Adipose tissue (tissue), 3 donors: ENCODE data around the gene PDCD1. TPM values are rescaled to one million over a fixed set of nuclear protein-coding genes. Genes with fewer than 3 reads are reported as not detected.
"Not testable (repeated sequence)": the region's sequence is repeated elsewhere in the genome, so short reads cannot be mapped to it uniquely, and the experiment has no call there.

ENCODE experiments used
- H3K27ac ChIP-seq: one replicate; pipeline ENCODE4 v1.5.1; 2013; ENCODE audit warnings: low read depth, low read length
- WGBS, 3 donors: extraction: QIAGEN DNeasy Blood & Tissue Kit; methylation state at CpG; one replicate each; pipeline ENCODE4 v1.1.7; 2013; 5-methylcytosine and 5-hydroxymethylcytosine counted together
- polyA plus RNA-seq, 3 donors: library from polyadenylated mRNA; stranded (reverse); fragments of 200-250 nt; gene quantifications; one replicate each; pipeline ENCODE4 v1.2.3, GENCODE V29; 2013
- donor health status: healthy with polysubstance abuse.
- donor health status: Bipolar disorder and iron deficiency.
- donor health status: healthy.

PDCD1 gene
- polyA plus RNA-seq, 3 donors = 0.07 to 0.73 (median 0.45) TPM

DNA sequence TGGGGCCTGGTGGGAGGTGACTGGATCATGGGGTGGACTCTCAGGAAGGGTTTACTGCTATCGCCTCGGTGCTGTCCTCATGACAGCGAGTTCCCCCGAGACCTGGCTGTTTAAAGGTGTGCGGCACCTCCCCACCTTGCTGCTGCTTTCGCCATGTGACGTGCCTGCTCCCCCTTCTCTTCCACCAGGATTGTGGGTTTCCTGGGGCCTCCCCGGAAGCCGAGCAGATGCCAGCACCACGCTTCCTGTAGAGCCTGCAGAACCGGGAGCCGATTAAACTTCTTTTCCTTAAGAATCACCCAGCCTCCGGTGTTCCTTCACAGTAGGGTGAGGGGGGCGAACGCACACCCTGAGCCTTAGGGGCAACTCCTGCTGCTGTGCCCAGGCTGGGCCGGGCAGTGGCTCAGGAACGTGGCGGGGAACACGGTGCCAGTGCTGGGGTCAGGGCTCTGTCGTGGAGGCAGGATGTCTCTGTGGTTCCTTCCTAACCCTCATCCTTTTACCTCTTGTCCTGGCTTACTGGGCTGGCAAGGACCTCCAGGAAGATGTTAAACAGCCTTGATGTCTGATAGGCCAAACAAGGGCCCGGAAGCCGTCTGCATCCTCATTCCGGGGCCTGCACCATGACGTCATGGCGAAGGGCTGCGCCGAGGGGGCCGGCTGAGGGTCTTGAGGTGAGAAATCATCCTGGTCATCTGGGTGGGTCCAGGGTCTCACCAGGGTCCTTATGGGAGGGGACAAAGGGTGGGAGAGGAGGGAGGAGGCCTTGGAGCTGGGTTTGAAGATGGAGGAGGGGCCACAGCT, 37.0 kb downstream of the PDCD1 start:
- 53 to 72% (median 53%) methylated on average over 28 of the region's 28 CpGs for WGBS, 3 donors
- no peak overlapping the region for H3K27ac ChIP-seq

DNA sequence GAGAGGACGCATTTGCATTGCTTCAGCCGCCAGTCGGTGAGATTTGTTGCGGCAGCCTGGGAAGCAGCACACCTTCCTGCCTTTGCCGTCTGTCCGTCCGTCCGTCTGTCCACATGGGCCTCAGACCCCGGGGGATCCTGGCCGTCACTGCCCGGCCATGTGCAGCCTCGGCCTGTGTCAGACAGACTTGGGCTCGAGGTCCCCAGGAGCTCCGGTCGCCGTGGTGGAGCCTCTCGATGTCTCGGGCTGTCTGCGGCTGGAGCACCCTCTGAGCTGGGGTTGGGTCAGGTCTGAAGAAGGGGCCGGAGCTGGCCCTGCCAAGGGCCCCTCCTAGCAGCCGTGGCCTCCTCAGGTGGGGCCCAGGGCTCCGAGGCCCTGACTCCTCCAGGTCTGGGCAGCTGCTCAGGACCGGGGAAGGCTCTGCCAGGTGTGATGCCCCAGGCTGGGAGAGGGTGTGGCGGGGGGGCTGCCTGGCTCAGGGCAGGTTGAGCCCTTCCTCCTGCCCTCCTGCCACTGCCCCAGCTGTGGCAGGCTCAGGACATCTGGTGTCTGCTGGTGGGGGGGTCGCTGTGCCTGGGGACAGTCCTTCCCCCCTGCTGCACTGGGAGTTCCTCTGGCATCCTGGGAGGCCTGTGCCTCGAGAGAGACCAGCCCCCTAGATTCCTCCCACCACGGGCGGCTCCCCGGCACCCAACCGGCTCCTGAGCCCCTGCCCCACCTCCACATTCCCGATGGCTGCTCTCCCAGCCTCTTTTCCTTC, 37.9 kb downstream of the PDCD1 start:
- H3K27ac ChIP-seq = no peak overlapping the region
- WGBS, 3 donors = 82 to 86% (median 83%) methylated on average over 30 to 31 of the region's 31 CpGs

DNA sequence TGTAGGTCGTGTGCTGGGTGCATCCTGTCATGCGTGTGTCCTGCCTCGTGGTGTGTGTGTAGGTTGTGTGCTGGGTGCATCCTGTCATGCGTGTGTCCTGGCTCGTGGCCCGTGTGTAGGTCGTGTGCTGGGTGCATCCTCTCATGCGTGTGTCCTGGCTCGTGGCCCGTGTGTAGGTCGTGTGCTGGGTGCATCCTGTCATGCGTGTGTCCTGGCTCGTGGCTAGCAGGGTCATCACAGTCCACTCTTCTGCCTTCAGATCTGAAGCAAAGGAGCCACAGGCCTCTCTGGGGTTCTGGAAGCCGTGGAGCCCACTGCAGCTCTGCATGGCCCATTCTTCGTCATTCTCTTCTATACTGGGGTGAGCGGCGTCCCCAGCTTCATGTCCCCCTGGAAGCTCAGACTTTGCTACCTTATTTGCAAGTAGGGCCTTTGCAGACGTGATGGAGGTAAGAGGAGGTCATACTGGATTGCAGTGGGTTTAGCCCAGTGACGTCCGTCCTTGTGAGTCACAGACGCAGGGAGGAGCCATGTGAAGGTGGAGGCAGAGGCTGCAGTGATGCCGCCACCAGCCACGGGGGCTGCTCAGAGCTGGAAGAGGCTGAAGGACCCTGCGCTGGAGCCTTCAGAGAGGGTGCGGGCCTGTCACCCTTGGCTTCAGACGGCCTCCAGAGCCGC, 38.6 kb downstream of the PDCD1 start:
- not testable (repeated sequence) for H3K27ac ChIP-seq
- WGBS, 3 donors = 85 to 86% (median 85%) methylated on average over 27 of the region's 27 CpGs

DNA sequence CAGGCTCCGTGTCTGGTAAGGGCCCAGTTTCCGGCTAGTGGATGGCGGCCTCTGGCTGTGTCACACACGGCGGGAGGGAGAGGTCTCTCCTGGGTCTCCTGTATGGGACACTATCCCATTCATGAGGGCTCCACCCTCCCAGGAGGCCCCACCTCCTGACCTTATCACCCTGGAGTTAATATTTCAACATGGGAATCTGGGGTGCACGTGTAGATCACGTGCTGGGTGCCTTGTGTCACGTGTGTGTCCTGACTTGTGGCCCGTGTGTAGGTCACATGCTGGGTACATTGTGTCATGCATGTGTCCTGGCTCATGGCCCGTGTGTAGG, 39.8 kb downstream of the PDCD1 start:
- no peak overlapping the region for H3K27ac ChIP-seq
- WGBS, 3 donors = 43 to 78% (median 73%) methylated on average over 10 of the region's 10 CpGs

DNA sequence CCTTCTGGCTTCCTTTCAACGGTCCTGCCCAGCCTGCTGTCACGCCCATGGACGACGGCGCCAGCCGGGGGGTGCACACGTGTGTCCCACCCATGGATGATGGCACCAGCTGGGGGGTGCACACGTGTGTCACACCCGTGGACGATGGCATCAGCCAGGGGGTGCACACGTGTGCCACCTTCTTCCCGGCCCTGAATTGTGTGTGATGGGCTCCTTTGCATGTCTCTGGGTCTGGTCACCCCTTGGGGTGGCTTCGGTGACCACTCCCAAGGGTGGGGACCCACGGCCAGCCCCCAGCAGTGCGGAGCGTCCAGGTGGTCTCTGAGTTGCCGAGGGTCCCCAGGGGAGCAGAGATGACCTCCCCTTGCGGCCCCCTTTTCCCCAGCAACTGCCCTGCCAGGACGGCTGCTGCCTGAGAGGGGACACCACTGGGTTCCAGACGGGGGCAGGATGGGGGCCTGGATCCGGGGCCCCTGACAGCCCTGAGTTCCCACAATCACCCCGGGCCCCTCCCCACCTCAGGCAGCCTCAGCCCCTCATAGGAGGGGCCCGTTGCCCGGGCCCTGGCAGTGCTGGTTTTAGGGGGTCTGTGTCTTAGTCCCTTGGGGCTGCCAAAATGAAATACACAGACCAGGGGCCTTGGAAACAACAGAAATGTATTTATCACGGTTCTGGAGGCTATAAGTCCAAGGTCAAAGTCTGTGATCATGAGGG, 40.3 kb downstream of the PDCD1 start:
- 70 to 79% (median 74%) methylated on average over 19 to 25 of the region's 25 CpGs for WGBS, 3 donors
- H3K27ac ChIP-seq = no peak overlapping the region

DNA sequence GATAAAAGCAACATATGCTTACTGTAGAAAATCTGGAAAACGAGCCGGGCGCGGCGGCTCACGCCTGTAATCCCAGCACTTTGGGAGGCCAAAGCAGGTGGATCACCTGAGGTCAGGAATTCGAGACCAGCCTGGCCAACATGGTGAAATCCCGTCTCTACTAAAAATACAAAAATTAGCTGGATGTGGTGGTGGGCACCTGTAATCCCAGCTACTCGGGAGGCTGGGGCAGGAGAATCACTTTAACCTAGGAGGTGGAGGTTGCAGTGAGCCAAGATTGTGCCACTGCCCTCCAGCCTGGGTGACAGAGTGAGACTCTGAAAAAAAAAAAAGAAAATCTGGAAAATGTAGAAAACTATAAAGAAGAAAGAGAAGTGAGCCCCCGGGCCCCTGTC, 40.9 kb downstream of the PDCD1 start:
- WGBS, 3 donors = 72 to 90% (median 77%) methylated on average over 8 to 10 of the region's 10 CpGs
- not testable (repeated sequence) for H3K27ac ChIP-seq

DNA sequence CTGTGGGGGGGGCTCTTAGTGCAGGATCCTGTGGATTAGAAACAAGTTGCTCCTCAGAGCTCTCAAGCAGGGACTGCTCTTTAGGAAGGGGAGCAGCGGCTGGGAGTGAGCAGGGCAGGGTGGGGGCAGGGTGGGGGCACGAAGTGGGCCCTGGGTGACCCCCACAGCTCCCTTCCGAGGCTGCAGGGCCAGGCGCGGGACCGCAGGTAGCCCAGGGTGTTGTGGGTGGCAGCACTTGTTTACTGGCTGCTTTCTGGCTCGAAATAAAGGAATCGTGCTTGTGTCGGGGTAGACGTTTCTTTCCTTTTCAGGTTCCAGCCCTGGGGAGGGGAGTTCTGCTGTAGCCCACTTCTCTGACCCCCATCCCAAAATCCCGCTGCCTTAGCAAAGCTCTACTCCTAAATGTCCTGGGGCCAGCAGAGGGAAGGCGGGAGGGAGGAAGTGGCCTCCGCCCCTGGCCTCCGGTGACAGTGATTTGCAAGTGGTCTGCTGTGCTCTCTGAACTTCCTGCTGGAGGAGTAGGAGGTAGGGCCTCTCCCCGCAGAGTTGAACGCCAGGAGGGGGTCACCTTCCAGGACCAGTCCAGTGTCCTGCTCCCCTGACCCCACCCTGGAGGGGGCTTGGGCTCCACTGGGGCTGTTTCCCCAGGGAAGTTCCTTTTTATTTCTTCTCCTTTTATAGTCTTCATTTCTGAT, 41.4 kb downstream of the PDCD1 start:
- no peak overlapping the region for H3K27ac ChIP-seq
- WGBS, 3 donors = 26 to 58% (median 37%) methylated on average over 15 to 16 of the region's 16 CpGs

DNA sequence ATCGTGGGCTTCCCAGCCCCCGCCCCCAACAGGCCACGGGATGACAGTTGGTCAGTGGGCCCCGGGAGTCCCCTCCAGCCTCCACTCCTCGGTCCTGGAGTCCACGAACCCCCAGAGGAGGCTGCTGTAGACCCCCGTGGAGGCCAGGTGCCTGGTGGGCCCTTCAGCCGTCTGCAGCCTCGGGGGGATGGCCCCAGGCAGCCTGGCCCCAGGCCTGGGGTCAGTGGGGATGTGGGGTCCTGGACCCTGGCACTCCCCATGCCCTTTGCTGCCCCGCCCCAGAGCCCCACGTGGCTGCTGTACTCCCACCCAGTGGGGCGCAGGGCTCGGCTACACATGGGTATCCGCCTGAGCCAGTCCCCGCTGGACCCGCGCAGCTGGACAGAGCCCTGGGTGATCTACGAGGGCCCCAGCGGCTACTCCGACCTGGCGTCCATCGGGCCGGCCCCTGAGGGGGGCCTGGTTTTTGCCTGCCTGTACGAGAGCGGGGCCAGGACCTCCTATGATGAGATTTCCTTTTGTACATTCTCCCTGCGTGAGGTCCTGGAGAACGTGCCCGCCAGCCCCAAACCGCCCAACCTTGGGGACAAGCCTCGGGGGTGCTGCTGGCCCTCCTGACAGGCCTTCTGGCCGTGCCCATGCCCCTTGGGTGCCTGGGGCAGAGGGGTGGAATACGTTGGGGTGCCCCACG, 42.1 kb downstream of the PDCD1 start:
- 67 to 77% (median 74%) methylated on average over 29 to 33 of the region's 33 CpGs for WGBS, 3 donors
- no peak overlapping the region for H3K27ac ChIP-seq

DNA sequence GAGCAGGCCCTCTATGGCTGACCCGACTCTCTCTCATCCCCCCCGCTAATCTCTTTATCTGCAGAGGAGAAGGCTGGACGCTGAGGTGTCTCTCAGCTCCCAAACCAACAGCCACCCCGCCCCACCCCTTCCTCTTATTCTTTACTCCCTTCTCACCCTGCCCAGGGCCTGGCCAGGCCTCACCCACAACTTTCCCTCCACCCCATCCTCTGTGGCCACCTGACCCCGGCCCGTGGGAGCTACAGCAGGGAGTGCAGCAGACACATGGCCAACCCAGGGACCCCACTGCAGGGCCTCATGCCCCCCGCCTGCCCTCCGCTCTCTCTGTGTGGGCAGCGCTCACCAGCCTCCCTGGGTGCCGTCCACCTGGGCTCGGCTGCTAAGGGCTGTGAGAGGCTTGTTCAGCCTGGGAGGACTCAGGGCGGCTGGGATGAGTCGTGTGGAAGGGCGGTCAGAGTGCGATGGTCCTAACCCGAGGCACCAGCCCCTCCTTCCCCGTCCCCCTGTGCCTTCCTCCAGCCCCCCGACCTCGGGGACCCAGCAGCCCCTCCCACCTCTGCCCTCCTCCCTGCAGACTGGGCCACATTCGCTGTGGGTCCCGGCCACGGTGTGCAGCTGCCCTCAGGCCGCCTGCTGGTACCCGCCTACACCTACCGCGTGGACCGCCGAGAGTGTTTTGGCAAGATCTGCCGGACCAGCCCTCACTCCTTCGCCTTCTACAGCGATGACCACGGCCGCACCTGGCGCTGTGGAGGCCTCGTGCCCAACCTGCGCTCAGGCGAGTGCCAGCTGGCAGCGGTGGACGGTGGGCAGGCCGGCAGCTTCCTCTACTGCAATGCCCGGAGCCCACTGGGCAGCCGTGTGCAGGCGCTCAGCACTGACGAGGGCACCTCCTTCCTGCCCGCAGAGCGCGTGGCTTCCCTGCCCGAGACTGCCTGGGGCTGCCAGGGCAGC, 42.9 kb downstream of the PDCD1 start:
- no peak overlapping the region for H3K27ac ChIP-seq
- 74 to 84% (median 82%) methylated on average over 44 to 48 of the region's 48 CpGs for WGBS, 3 donors

DNA sequence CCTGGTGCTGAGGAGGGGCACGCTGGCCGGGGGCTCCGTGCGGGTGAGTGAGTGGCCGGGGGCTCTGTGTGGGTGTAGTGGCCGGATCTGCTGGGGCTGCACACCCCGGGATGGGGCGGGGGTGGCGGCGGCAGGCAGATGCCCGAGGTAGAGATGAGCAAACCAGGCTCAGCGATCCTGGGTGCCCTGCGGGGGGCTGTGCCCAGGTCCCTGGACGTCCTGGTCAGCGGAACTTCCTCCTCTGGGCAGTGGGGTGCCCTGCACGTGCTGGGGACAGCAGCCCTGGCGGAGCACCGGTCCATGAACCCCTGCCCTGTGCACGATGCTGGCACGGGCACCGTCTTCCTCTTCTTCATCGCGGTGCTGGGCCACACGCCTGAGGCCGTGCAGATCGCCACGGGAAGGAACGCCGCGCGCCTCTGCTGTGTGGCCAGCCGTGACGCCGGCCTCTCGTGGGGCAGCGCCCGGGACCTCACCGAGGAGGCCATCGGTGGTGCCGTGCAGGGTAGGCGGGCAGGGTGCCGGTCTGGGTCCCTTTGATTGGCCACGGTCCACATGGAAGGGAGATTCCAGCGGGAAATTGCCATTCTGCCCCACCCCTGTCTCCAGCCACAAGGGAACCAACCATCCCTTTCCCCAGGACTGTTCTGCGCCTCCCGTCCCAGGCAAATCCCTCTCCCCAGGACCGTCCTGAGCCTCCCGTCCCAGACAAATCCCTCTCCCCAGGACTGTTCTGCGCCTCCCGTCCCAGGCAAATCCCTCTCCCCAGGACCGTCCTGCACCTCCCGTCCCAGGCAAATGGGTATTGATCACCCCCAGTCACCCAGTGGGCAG, 43.8 kb downstream of the PDCD1 start:
- H3K27ac ChIP-seq = no peak overlapping the region
- 73 to 91% (median 89%) methylated on average over 47 to 52 of the region's 52 CpGs for WGBS, 3 donors

DNA sequence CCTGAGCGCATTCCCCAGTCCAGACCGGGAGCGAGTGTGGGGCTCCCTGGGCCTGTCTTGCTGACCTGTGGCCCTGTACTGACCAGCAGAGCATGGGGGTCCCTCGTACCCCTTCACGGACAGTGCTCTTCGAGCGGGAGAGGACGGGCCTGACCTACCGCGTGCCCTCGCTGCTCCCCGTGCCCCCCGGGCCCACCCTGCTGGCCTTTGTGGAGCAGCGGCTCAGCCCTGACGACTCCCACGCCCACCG, 44.4 kb downstream of the PDCD1 start:
- H3K27ac ChIP-seq = no peak overlapping the region
- 85 to 91% (median 91%) methylated on average over 16 to 17 of the region's 17 CpGs for WGBS, 3 donors

DNA sequence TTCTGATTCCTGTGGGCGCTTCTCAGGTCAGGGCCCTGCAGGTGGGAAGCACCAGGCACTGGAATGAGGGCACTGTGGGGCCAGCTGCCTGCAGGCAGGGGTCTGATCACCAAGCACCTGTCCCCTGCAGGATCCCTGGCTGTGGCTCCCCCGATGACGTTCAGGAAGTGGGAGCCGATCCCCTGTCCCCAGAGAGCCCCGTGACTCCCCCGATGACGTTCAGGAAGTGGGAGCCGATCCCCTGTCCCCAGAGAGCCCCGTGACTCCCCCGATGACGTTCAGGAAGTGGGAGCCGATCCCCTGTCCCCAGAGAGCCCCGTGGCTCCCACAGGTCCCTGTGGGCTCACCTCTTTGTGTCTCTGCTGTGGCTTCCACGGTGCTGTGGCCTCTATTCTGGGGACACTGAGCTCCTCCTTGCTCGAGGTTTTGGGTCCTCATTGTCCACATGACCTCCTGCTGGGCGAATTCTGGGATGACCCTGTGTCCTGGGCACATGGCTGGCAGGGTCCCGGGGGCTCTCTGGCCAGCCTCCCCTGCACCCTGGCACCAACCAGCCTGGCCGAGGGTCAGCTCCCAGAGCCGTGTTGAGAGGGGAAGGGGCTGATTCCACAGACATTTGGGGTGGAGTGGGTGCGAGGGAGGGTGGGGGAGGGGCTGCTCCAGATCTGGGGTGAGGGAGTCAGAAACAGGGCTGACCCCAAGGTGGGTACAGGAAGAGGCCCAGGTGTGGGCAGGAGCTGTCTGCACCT, 44.9 kb downstream of the PDCD1 start:
- 46 to 54% (median 52%) methylated on average over 19 to 20 of the region's 20 CpGs for WGBS, 3 donors
- no peak overlapping the region for H3K27ac ChIP-seq

DNA sequence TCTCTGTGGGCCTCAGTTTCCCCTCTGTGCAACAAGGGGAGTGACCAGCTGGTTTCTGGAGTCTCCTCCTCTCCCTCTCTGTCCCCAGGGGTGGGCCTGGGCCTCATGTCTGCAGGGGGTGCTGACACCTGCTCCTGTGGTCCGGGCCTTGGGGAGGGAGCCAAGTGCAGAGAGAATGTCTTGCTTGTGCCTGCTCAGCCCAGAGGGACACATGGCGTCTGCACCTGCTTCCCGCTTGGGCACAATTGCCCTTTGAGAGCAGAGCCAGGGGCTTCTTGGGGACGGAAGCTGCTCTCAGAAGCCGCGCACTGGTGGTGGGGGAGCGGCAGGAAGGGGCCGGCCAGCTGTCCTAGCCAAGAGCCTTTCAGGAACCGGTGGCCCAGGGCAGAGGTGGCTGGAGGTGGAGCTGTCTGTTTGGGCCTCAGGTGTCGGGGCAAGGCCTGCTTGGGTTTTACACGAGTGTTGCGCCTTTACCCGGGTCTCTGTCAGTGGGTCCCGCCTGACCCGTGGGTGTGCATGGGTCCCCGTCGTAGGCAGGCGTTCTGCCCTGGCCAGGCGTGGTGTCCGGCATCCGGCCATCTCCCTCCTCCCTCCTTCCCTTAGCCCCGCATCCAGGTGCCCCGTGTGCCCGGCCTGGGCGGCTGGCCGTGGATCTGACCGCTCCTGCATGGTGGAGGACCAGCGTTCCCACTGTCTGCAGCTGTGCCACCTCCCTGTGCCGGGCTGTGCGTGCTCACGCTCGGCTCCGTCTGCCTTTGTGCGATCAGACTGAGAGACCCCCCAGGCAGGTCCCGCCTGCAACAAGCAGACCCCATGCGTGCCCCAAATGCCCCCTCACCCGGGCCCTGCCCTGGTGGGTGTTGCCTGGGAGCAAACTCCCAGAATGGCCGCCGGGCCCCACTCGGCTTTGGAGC, 45.7 kb downstream of the PDCD1 start:
- H3K27ac ChIP-seq = no peak overlapping the region
- WGBS, 3 donors = 80 to 85% (median 82%) methylated on average over 35 to 40 of the region's 40 CpGs

DNA sequence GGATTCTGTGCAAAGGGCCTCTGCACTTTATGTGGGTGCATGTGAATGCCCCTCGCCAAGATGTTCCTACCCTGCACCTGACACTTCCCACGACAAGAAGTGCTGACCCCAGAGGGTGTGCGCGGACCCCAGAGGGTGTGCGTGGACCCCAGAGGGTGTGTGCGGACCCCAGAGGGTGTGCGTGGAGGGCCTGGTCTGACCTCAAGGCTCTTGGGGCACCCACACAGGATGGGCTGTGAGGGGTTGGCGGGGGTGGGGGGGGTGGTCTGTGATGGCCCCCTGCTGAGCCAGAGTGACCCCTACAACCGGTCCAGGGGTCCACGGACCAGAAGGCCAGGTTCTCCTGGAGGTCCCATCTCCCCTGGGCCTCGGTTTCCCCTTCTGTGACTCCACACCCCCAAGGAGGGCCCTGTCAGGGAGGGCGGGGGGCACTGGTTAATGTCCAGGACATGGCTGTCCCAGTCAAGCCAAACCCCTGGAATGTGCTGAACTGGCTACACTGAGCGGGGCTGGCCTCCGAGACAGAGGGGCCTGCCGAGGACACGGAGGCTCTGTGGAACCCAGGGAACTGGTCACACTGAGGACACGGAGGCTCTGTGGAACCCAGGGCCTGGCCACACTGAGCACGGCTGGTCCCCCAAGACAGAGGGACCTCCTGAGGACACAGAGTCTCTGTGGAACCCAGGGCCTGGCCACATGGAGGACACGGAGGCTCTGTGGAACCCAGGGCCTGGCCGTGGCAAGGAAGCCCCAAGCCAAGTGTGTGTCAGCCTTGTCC, 46.6 kb downstream of the PDCD1 start:
- whole genome bisulfite sequencing, 3 donors = 72 to 85% (median 82%) methylated on average over 20 of the region's 20 CpGs

More for the DNA sequence above, 46.6 kb downstream of the PDCD1 start:
- H3K27ac ChIP-seq = no peak overlapping the region
